ENCODE results near the gene LMTK3. TPM values are rescaled to one million over a fixed set of nuclear protein-coding genes. Genes with fewer than 3 reads are reported as not detected.

LMTK3 gene
- total RNA-seq, 1 donor: 0.43 TPM

DNA sequence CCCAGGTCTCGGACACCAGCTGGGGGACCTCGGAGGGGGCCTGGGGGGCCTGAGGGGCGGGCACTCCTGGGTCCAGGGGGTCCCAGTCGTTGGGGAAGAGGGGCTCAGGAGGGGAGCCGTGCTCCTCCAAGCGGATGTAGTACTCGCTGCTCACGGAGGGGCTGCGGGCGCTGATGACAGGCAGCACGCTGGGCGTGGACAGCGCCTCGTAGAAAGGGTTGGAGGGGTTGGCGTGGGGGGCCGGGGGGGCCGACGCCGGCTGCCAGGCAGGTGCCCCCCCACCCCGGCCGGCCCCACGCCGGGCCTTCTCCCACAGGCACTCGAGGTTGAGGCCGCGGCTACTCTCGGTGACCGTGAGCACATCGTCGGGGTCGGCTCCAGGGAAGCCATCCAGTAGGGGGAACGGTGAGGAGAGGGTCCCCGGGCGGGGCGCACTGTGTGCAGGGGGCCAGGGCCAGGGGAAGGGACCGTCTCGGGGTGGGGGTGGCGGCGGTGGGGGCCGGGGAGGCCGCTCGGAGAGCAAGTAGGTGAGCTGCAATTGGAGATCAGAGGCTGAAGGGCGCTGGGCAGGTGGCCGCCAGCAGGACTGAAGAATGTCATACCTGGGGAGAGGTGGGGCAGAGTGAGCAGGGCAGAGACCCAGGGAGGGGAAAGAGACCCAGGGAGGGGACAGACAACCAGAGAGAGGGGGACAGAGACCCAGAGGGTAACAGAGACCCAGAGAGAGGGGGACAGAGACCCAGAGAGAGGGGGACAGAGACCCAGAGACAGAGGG, 12.1 kb downstream of the LMTK3 start:
- DNase-seq (ENCODE audit: low read depth): no peak
- no peak overlapping the region for H3K4me3 ChIP-seq (ENCODE audit: low read depth, low read length)
- TF ChIP-seq CTCF (IDR thresholded peaks at IDR 0.05; ENCODE audit: insufficient read depth, low read depth, low read length): no peak

DNA sequence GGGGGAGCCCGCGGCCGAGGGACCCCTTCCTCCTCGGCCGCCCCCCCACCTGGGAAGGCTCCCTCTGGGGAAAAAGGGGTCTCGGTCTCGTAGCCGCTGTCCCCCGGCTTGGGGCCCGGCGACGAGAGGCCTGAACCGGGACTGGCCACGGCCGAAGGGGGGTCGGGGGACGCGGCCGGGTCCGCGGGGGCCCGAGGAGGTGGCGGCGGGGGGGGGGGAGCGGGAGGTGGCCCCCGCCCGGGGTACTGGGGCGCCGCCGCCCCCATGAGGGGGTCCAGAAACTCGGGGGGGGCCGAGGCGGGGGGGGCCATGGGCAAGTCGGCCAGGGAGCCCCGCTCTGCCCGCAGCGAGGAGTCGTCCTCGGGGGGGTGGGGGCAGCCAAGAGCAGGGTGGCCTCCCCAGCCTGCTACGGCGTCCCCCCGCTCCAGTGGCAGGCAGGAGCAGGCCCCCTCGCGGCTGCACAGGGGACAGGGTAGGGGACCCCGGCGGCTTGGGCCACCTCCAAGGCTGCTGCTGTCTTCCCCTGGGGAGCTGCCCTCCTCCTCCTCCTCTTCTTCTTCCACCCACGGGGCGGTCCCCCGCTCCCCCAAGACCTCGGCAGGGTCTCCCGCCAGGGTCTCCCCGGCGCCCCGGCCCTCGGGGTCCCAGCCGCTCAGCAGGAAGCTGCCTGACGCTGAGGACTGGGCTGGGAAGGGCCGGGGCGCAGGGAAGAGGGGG, 12.9 kb downstream of the LMTK3 start:
- no peak for DNase-seq (ENCODE audit: low read depth)
- no peak overlapping the region for H3K4me3 ChIP-seq (ENCODE audit: low read depth, low read length)
- TF ChIP-seq CTCF (IDR thresholded peaks at IDR 0.05; ENCODE audit: insufficient read depth, low read depth, low read length): no peak

- DNase-seq (ENCODE audit: low read depth): no peak
- H3K4me3 ChIP-seq (ENCODE audit: low read depth, low read length): no peak overlapping the region
- TF ChIP-seq CTCF (IDR thresholded peaks at IDR 0.05; ENCODE audit: insufficient read depth, low read depth, low read length): no peak
Measured at GRCh38 chr19:48497728-48498594, 13.7 kb downstream of the LMTK3 start.

- H3K4me3 ChIP-seq (ENCODE audit: low read depth, low read length): no peak overlapping the region
- DNase-seq (ENCODE audit: low read depth): no peak
- no peak for TF ChIP-seq CTCF (IDR thresholded peaks at IDR 0.05; ENCODE audit: insufficient read depth, low read depth, low read length)
Measured at GRCh38 chr19:48496959-48497727, 14.5 kb downstream of the LMTK3 start.

DNA sequence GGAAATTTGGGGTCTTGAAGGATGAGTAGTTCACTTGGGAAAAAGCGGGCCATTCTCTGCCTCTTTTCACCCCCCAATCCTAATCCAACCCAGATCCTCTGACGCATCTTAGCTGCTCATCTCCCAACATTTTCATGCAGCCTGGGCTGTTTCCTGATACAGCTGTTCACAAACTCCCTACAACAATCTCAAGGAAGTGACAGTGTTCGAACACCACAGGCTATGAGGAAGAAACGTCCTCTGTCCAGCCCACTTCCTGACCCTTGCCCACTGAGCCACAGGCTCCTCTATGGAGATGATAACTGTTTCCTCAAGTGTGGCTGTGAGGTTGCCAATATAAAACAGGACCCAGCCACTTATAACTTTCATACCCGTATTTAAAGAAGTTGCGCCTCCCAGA, 16.2 kb downstream of the LMTK3 start:
- DNase-seq (ENCODE audit: low read depth): no peak
- no peak for TF ChIP-seq CTCF (IDR thresholded peaks at IDR 0.05; ENCODE audit: insufficient read depth, low read depth, low read length)
- no peak overlapping the region for H3K4me3 ChIP-seq (ENCODE audit: low read depth, low read length)
